Urinary bladder (tissue), 4 donors: ENCODE data around the gene PSRC1. TPM values are rescaled to one million over a fixed set of nuclear protein-coding genes. Genes with fewer than 3 reads are reported as not detected.

Experiments
- DNase-seq: peaks from one replicate; pipeline ENCODE4 v3.0.0-alpha.2; 2015; ENCODE audit errors: extremely low spot score
- H3K27ac ChIP-seq: one replicate; pipeline ENCODE4 v1.5.1; 2013; ENCODE audit warnings: low read depth, mild to moderate bottlenecking, moderate library complexity
- H3K36me3 ChIP-seq: one replicate; pipeline ENCODE4 v1.6.1; 2013; ENCODE audit warnings: mild to moderate bottlenecking, moderate library complexity; ENCODE audit not compliant: insufficient read depth
- H3K4me1 ChIP-seq: one replicate; pipeline ENCODE4 v1.6.1; 2013; ENCODE audit warnings: mild to moderate bottlenecking, moderate library complexity; ENCODE audit not compliant: insufficient read depth
- H3K4me3 ChIP-seq: one replicate; pipeline ENCODE4 v1.5.1; 2013; ENCODE audit warnings: low read depth, low read length
- WGBS: extraction: QIAGEN DNeasy Blood & Tissue Kit; methylation state at CpG from one replicate; pipeline ENCODE4 v1.1.7; 2013; 5-methylcytosine and 5-hydroxymethylcytosine counted together
- polyA plus RNA-seq: library from polyadenylated mRNA; stranded (reverse); fragments of 200-250 nt; gene quantifications from one replicate; pipeline ENCODE4 v1.2.3, GENCODE V29; 2013
- total RNA-seq: library from RNA; depleted of rRNA; stranded (reverse); fragments of >200 nt; gene quantifications from one replicate; pipeline ENCODE4 v1.2.3, GENCODE V29; 2014
- donor health status: healthy with polysubstance abuse.
- donor health status: healthy.

The PSRC1 gene
- total and polyA plus RNA-seq, 2 donors, result 5.3 to 6.5 TPM

DNA sequence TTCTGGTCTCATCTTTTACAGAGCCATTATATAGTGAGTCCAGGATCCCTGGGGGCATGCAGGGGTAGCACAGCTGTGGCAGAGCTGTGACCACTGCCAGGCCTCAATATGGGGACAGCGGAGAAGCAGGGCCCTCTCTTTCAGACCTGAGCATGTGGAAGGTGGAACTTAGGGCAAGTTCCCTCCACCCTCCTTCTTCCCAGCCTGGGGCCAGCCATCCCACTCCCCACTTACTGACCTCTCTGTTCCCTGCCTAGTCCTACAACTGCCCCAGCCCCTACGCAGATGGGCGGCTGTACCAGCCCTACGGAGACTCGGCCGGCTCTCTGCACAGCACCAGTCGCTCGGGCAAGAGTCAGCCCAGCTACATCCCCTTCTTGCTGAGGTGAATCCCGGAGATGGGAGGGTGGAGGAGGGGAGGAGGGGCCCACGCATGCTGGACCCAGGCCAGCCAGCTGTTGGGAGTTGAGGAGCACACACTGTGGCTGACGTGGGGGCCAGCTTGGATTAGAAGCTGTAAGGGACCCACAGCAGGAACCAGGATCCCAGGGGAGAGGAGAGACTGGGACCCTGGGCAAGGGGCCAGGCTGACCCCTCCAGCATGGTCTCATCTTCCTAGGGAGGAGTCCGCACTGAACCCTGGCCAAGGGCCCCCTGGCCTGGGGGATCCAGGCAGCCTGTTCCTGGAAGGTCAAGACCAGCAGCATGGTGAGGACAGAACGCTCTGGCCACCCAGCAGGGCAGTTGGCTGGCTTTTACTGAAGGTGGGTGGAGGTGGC, 10.7 kb downstream of the PSRC1 start:
- Histone ChIP-seq H3K27ac (no peak overlapping the region), H3K36me3 (no peaks in the 10 kb centered on the region), H3K4me1 (no peaks in the 10 kb centered on the region), H3K4me3 (no peak overlapping the region)
- 80% methylated on average over 13 of the region's 13 CpGs for WGBS
- DNase-seq, result no peak

DNA sequence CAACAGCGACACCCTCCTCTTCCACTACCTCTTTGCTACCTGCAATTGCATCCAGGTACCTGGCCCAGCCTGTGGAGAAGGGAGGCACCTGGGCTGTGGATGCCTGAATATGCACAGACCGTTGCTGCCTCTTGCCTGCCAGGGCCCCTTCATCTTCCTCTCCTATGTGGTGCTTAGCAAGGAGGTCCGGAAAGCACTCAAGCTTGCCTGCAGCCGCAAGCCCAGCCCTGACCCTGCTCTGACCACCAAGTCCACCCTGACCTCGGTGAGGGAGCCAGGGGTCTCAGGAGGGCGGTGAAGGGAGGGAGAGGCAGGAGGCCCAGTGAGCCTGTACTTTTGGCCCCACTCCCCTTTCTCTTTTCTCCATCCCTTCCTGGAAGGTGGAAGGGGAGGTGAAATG, 11.5 kb downstream of the PSRC1 start:
- Histone ChIP-seq H3K4me1 (no peaks in the 10 kb centered on the region), H3K27ac (no peak overlapping the region), H3K36me3 (no peaks in the 10 kb centered on the region), H3K4me3 (no peak overlapping the region)
- WGBS, result 88% methylated on average over 6 of the region's 6 CpGs
- no peak for DNase-seq

DNA sequence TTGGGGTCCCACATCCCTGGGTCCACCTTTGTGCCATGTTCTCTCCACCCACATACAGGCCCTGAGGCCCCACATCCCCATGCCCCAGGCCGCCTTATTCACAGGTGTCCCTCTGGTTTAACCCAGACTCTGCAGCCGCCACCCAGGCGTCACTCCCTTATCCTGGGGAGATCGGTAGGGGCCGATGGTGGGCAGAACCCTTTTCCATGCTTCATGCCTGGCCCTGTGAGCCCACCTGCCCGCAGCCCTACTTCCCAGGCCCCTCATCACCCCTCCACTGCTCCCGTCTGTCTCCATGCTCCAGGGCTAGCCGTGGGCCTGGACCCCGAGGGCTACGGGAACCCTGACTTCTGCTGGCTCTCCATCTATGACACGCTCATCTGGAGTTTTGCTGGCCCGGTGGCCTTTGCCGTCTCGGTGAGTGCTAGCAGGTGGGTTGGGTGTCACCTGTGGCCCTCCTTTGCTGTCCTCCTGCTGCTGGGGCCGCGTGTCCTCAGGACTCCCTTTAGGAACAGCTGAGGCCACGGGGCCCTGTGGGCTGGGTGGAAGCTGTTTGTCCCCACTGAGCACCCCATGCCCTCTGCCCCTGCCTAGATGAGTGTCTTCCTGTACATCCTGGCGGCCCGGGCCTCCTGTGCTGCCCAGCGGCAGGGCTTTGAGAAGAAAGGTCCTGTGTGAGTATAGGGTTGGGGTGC, 12.2 kb downstream of the PSRC1 start:
- Histone ChIP-seq H3K4me3 (no peak overlapping the region), H3K27ac (no peak overlapping the region), H3K36me3 (no peaks in the 10 kb centered on the region), H3K4me1 (no peaks in the 10 kb centered on the region)
- no peak for DNase-seq
- WGBS, result 95% methylated on average over 20 of the region's 20 CpGs

DNA sequence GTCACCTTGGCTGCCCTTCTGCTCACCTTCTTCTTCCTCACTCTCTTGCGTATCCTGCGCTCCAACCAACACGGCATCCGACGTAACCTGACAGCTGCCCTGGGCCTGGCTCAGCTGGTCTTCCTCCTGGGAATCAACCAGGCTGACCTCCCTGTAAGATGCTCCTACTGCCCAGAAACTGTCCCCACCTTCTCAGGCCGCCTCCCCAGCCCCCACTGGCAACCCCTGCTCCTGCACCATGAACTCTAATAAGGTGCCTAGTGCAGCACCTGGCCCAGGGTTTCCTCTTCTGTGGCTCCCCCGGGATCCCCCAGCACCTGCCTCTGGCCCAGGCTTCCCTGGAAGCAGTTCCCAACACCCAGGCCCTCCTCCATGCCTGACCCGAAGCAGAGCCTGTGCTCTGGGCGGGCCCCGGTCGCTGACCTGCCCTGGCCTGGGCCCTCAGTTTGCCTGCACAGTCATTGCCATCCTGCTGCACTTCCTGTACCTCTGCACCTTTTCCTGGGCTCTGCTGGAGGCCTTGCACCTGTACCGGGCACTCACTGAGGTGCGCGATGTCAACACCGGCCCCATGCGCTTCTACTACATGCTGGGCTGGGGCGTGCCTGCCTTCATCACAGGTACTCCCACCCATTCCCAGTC, 12.8 kb downstream of the PSRC1 start:
- 95% methylated on average over 17 of the region's 17 CpGs for WGBS
- H3K36me3 ChIP-seq, result no peaks in the 10 kb centered on the region
- DNase-seq, result no peak

DNA sequence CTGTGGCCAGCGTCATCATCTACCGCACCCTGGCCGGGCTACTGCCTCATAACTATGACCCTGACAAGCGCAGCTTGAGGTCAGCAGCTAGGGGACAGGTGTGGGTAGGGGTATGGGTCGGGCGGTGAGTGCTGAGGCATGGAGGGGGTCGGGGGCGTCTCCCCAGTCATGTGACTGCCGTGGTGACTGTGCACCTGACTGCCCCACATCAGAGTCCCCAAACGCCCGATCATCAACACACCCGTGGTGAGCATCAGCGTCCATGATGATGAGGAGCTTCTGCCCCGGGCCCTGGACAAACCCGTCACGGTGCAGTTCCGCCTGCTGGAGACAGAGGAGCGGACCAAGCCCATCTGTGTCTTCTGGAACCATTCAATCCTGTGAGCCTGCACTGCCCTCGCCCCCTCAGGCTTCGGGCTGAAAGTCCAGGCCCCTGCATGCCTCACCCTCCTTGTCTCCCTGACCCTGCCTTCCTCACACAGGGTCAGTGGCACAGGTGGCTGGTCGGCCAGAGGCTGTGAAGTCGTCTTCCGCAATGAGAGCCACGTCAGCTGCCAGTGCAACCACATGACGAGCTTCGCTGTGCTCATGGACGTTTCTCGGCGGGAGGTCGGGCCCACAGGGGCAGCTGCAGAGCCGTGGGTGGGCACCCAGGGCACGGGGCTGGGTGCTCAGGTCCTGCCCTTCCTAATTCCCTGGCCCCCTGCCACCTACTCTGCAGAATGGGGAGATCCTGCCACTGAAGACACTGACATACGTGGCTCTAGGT, 13.5 kb downstream of the PSRC1 start:
- H3K4me3 ChIP-seq, result no peak overlapping the region
- 91% methylated on average over 33 of the region's 33 CpGs for WGBS

More for the DNA sequence above, 12.8 kb downstream of the PSRC1 start:
- no peak overlapping the region for H3K27ac ChIP-seq
- H3K4me1 ChIP-seq, result no peaks in the 10 kb centered on the region
- no peak overlapping the region for H3K4me3 ChIP-seq

DNA sequence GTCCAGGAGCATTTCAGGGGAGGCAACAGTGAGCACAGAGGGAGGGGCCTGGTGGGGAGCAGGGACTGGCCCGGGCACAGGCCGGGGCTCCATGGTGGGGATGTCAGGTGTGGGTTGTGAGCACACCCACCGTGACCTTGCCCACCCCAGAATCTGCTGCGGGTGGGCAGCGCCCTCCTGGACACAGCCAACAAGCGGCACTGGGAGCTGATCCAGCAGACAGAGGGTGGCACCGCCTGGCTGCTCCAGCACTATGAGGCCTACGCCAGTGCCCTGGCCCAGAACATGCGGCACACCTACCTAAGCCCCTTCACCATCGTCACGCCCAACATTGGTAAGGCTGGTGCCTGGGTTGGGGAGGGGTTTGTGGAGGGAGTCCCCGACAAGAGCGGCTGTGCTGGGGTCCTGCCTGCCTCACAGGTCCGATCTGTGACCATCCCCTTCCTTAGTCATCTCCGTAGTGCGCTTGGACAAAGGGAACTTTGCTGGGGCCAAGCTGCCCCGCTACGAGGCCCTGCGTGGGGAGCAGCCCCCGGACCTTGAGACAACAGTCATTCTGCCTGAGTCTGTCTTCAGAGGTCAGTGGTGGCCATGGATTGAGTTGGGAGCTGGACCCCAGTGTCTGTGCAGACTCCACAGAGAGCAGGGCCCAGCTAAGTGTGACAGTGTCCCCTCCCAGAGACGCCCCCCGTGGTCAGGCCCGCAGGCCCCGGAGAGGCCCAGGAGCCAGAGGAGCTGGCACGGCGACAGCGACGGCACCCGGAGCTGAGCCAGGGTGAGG, 14.3 kb downstream of the PSRC1 start:
- DNase-seq, result no peak
- Histone ChIP-seq H3K4me3 (no peak overlapping the region), H3K36me3 (no peaks in the 10 kb centered on the region), H3K4me1 (no peaks in the 10 kb centered on the region), H3K27ac (no peak overlapping the region)
- 92% methylated on average over 29 of the region's 29 CpGs for WGBS

More for the DNA sequence above, 13.5 kb downstream of the PSRC1 start:
- no peak for DNase-seq
- H3K4me1 ChIP-seq, result no peaks in the 10 kb centered on the region
- H3K27ac ChIP-seq, result no peak overlapping the region
- H3K36me3 ChIP-seq, result no peaks in the 10 kb centered on the region

GRCh38 chr1:109267743-109268300, 15.1 kb downstream of the PSRC1 start:
- H3K36me3 ChIP-seq, result no peaks in the 10 kb centered on the region
- DNase-seq, result no peak

GRCh38 chr1:109266965-109267364, 16.0 kb downstream of the PSRC1 start:
- Histone ChIP-seq H3K4me3 (no peak overlapping the region), H3K36me3 (no peaks in the 10 kb centered on the region), H3K27ac (no peak overlapping the region), H3K4me1 (no peaks in the 10 kb centered on the region)
- WGBS, result 85% methylated on average over 11 of the region's 11 CpGs
- DNase-seq, result no peak

More at GRCh38 chr1:109267743-109268300, 15.1 kb downstream of the PSRC1 start:
- Histone ChIP-seq H3K4me3 (no peak overlapping the region), H3K4me1 (no peaks in the 10 kb centered on the region), H3K27ac (no peak overlapping the region)
- WGBS, result 93% methylated on average over 17 of the region's 17 CpGs

DNA sequence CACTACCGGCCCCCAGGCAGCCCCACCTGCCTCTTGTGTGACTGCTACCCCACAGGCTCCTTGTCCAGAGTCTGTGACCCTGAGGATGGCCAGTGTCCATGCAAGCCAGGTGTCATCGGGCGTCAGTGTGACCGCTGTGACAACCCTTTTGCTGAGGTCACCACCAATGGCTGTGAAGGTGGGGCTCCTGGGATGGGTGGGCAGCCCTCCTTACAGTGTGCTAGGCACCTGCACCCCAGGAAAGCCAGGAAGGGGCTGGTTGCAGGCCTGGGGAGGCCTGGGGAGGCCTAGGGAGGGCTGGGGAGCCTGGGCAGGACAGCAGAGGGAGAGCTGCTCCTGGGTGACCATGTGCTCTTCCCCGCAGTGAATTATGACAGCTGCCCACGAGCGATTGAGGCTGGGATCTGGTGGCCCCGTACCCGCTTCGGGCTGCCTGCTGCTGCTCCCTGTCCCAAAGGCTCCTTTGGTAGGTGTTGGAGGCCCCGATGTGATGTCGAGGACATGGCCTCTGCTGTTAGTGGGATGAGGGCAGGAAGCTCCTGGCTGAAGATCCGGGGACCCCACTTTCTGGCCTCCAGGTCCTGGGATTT, 17.1 kb downstream of the PSRC1 start:
- DNase-seq, result no peak
- H3K27ac ChIP-seq, result no peak overlapping the region
- no peak overlapping the region for H3K4me3 ChIP-seq
- no peaks in the 10 kb centered on the region for H3K36me3 ChIP-seq
- WGBS, result 95% methylated on average over 13 of the region's 13 CpGs
- H3K4me1 ChIP-seq, result no peaks in the 10 kb centered on the region

DNA sequence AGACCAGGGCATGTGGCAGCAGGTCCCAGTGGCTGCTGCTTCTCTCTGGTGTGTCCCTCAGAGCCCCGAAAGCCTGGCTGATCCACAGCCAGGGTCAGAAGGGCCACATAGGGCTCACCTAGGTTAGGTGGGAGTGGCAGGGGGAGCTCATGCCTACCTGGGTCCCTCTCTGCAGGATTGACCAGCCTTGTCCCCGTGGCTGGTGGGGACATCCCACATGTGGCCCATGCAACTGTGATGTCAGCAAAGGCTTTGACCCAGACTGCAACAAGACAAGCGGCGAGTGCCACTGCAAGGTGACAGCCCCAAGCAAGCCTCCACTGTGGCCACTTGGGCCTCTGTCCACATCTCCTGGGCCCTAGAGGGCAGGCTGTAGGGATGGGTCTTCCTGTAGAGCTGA, 17.9 kb downstream of the PSRC1 start:
- no peaks in the 10 kb centered on the region for H3K4me1 ChIP-seq
- H3K36me3 ChIP-seq, result no peaks in the 10 kb centered on the region
- 95% methylated on average over 4 of the region's 4 CpGs for WGBS
- DNase-seq, result no peak
- no peak overlapping the region for H3K4me3 ChIP-seq
- H3K27ac ChIP-seq, result no peak overlapping the region

- Histone ChIP-seq H3K4me3 (no peak overlapping the region), H3K27ac (no peak overlapping the region), H3K36me3 (no peaks in the 10 kb centered on the region), H3K4me1 (no peaks in the 10 kb centered on the region)
- no peak for DNase-seq
- 80% methylated on average over 9 of the region's 9 CpGs for WGBS
Measured at GRCh38 chr1:109264379-109264755, 18.6 kb downstream of the PSRC1 start.

DNA sequence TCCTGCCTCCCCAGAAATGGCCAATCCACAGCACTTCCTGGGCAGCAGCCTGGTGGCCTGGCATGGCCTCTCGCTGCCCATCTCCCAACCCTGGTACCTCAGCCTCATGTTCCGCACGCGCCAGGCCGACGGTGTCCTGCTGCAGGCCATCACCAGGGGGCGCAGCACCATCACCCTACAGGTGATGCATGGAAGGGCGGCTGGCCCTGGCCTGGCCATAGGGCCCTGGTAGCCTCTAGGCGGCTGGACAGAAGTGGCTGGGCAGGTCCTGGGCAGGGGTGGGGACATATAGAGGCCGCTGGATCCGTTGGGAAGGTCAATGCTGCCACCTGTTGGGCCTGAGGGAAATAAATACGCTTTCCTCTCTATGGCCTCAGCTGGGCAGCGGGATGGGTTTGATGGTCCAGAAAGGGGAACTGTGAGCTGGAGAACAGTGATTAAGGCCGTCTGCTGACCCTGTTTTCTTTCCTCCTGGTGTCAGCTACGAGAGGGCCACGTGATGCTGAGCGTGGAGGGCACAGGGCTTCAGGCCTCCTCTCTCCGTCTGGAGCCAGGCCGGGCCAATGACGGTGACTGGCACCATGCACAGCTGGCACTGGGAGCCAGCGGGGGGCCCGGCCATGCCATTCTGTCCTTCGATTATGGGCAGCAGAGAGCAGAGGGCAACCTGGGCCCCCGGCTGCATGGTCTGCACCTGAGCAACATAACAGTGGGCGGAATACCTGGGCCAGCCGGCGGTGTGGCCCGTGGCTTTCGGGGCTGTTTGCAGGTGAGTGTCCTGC, 19.2 kb downstream of the PSRC1 start:
- peak; percentile 28 for DNase-seq
- H3K27ac ChIP-seq, result no peak overlapping the region
- 52% methylated on average over 29 of the region's 29 CpGs for whole genome bisulfite sequencing

More for the DNA sequence above, 19.2 kb downstream of the PSRC1 start:
- Histone ChIP-seq H3K4me1 (no peaks in the 10 kb centered on the region), H3K4me3 (no peak overlapping the region), H3K36me3 (no peaks in the 10 kb centered on the region)
